H1 (cell line): ENCODE results near the gene WDR13. TPM values are rescaled to one million over a fixed set of nuclear protein-coding genes. Genes with fewer than 3 reads are reported as not detected.

Experiments used
- ASH2L ChIP-seq: fragments of 200-600, 300-600 bp; sonication (generic); IDR thresholded peaks from one replicate; pipeline ENCODE4 v1.7.1; 2017; ENCODE audit warnings: low read length
- BACH1 ChIP-seq: IDR thresholded peaks from 2 replicates; pipeline ENCODE4 v1.6.1; 2012; ENCODE audit warnings: low read length, improper control_type of control experiment
- CBX5 ChIP-seq: fragments of 300-800, 300-1000 bp; sonication (generic); IDR thresholded peaks from 2 replicates; pipeline ENCODE4 v1.7.1; 2016; ENCODE audit warnings: antibody characterized with exemption, low read length, low read depth
- EGR1 ChIP-seq: IDR thresholded peaks from 2 replicates; pipeline ENCODE4 v1.6.1; 2011; ENCODE audit warnings: low read depth, low read length, borderline replicate concordance
- EP300 ChIP-seq, 2 experiments: IDR thresholded peaks; 1 replicate in 1 of 2; 2 replicates in 1 of 2; pipeline ENCODE4 v1.6.1; 2011 to 2012; ENCODE audit warnings: low read depth in 2 of 2, low read length in 2 of 2, mild to moderate bottlenecking in 2 of 2, borderline replicate concordance in 1 of 2, inconsistent platforms in 1 of 2, moderate library complexity in 1 of 2
- POLR2A ChIP-seq, 2 experiments: IDR thresholded peaks; 1 replicate in 1 of 2; 2 replicates in 1 of 2; pipeline ENCODE4 v1.6.1; 2011; ENCODE audit warnings: low read depth in 2 of 2, low read length in 2 of 2, mild to moderate bottlenecking in 2 of 2; ENCODE audit errors: control extremely low read depth in 1 of 2
- RAD21 ChIP-seq, 2 experiments: IDR thresholded peaks in 1 of 2; conservative IDR thresholded peaks in 1 of 2; 2 replicates each; pipeline ENCODE4 v1.6.1; 2011; ENCODE audit warnings: low read depth in 2 of 2, low read length in 2 of 2, improper control_type of control experiment in 1 of 2, inconsistent platforms in 1 of 2, mild to moderate bottlenecking in 1 of 2, moderate library complexity in 1 of 2
- SAP30 ChIP-seq: fragments of 300-600 bp; sonication (generic); IDR thresholded peaks from 2 replicates; pipeline ENCODE4 v1.7.1; 2012; ENCODE audit warnings: low read length, moderate library complexity, mild to moderate bottlenecking, inconsistent platforms; ENCODE audit not compliant: insufficient read depth, insufficient replicate concordance
- SRF ChIP-seq: IDR thresholded peaks from 2 replicates; pipeline ENCODE4 v1.6.1; 2011; ENCODE audit warnings: mild to moderate bottlenecking, low read depth, low read length, moderate library complexity
- YY1 ChIP-seq: IDR thresholded peaks from 2 replicates; pipeline ENCODE4 v1.6.1; 2011; ENCODE audit warnings: low read depth, mild to moderate bottlenecking, low read length
- polyA plus RNA-seq, 7 experiments: library from polyadenylated mRNA; depleted of rRNA in 3 of 7; stranded (reverse) in 5 of 7; unstranded in 2 of 7; fragments of >200 nt in 5 of 7; fragments of 200-250 nt in 2 of 7; gene quantifications; 1 replicate in 5 of 7; 2 replicates in 1 of 7; 4 replicates in 1 of 7; pipeline versions ENCODE4 v1.2.1 to v1.2.3, GENCODE V29; 2011 to 2013; ENCODE audit warnings: missing spikeins in 2 of 7, mixed read lengths in 2 of 7
- total RNA-seq: library from RNA; stranded (reverse); fragmentation: NEBNext Ultra II Directional; extraction: Animal tissue kit (Norgen Biotek cat#: 25700); gene quantifications from 2 replicates; pipeline ENCODE4 v1.2.1, GENCODE V29; 2021

Gene WDR13
- total and polyA plus RNA-seq, 2 of the 8 experiments (the other 6 are each of a cell fraction or from before 2014, with no cell fraction given), result 19.4 to 46.3 TPM

GRCh38 chrX:48597353-48598264, at the start of gene WDR13 (continued):
- TF ChIP-seq YY1 (peak; percentile 96), POLR2A (IDR thresholded peaks at IDR 0.05; ENCODE audit: control extremely low read depth in 1 of 2, low read depth in 2 of 2, low read length in 2 of 2) (peak in 1 of 2 experiments; percentile 16; a peak in 1 of 3 replicates), EP300 (IDR thresholded peaks at IDR 0.05; ENCODE audit: borderline replicate concordance in 1 of 2, low read depth in 2 of 2, low read length in 2 of 2) (no peak), BACH1 (peak; percentile 45; the same call in 1 of the 2 replicates), SRF (peak; percentile 71), CBX5 (no peak), RAD21 (IDR thresholded peaks at IDR 0.05 in 1 of 2, conservative IDR thresholded peaks at IDR 0.05 in 1 of 2; ENCODE audit: low read depth in 2 of 2, low read length in 2 of 2) (no peak), EGR1 (peak; percentile 73; the same call in 1 of the 2 replicates), ASH2L (peak; percentile 60), SAP30 (peak; percentile 44)
